HG02973 (cell line): ENCODE data around the gene NIPBL.
"Not testable (repeated sequence)": the region's sequence is repeated elsewhere in the genome, so short reads cannot be mapped to it uniquely, and the experiment has no call there.

Experiments used
- ATAC-seq: cut with Tn5 transposase; IDR thresholded peaks from one replicate; pipeline ENCODE4 v1.9.1; 2021; ENCODE audit warnings: moderate library complexity; ENCODE audit not compliant: unreplicated experiment

NIPBL gene

GRCh38 chr5:36877667-36878391, 1.3 kb downstream of the NIPBL start:
- ATAC-seq: no peak

GRCh38 chr5:36878392-36879082, 2.0 kb downstream of the NIPBL start:
- no peak for ATAC-seq

- ATAC-seq: no peak
These were observed 2.9 kb downstream of the NIPBL start for GRCh38 chr5:36879274-36880033.

- ATAC-seq: no peak
These were observed 4.2 kb downstream of the NIPBL start for GRCh38 chr5:36880761-36881160.

GRCh38 chr5:36881304-36881703, 4.7 kb downstream of the NIPBL start:
- ATAC-seq: no peak

- peak; percentile 20 for ATAC-seq
These were observed 5.2 kb downstream of the NIPBL start for GRCh38 chr5:36881807-36882206.

GRCh38 chr5:36882250-36882649, 5.7 kb downstream of the NIPBL start:
- ATAC-seq: peak; percentile 40

GRCh38 chr5:36883894-36884462, 7.4 kb downstream of the NIPBL start:
- ATAC-seq: no peak

- no peak for ATAC-seq
These were observed 8.6 kb downstream of the NIPBL start for GRCh38 chr5:36885149-36885548.

GRCh38 chr5:36885566-36886485, 9.3 kb downstream of the NIPBL start:
- no peak for ATAC-seq

GRCh38 chr5:36886791-36887190, 10.2 kb downstream of the NIPBL start:
- no peak for ATAC-seq

GRCh38 chr5:36887532-36887931, 11.0 kb downstream of the NIPBL start:
- ATAC-seq: no peak

- no peak for ATAC-seq
These were observed 11.7 kb downstream of the NIPBL start for GRCh38 chr5:36888303-36888702.

GRCh38 chr5:36889264-36889663, 12.7 kb downstream of the NIPBL start:
- ATAC-seq: no peak

- ATAC-seq: no peak
These were observed 14.7 kb downstream of the NIPBL start for GRCh38 chr5:36891266-36891665.

- not testable (repeated sequence) for ATAC-seq
These were observed 15.7 kb downstream of the NIPBL start for GRCh38 chr5:36892085-36892830.

GRCh38 chr5:36894954-36895353, 18.4 kb downstream of the NIPBL start:
- ATAC-seq: no peak

GRCh38 chr5:36896476-36896875, 19.9 kb downstream of the NIPBL start:
- no peak for ATAC-seq

- ATAC-seq: no peak
These were observed 21.0 kb downstream of the NIPBL start for GRCh38 chr5:36897616-36898015.

- no peak for ATAC-seq
These were observed 23.3 kb downstream of the NIPBL start for GRCh38 chr5:36899860-36900259.
